HG02981 (cell line): ENCODE data around the gene BICDL1.

Experiments
- ATAC-seq: cut with Tn5 transposase; IDR thresholded peaks from one replicate; pipeline ENCODE4 v1.9.1; 2021; ENCODE audit warnings: mild to moderate bottlenecking, moderate library complexity; ENCODE audit not compliant: unreplicated experiment

Gene BICDL1

DNA sequence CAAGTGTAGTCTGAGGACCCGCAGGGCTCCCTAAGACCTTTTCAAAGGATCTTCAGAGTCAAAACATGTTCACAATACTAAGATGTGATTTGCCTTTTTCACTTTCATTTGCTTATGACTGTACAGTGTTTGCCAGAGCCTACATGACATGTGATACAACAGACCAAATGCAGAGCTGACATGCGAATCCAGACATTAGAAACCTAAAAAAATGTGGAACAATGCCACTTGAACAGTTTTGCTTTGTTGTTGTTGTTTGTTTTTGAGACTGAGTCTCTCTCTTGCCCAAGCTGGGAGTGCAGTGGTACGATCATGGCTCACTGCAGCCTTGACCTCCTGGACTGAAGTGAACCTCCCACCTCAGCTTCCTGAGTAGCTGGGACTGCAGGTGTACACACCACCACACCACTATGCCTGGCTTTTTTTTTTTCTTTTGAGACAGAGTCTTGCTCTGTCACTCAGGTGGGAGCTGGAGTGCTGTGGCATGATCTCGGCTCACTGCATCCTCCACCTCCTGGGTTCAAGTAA is 132.8 kb downstream of the BICDL1 start:
- ATAC-seq, result peak; percentile 45

DNA sequence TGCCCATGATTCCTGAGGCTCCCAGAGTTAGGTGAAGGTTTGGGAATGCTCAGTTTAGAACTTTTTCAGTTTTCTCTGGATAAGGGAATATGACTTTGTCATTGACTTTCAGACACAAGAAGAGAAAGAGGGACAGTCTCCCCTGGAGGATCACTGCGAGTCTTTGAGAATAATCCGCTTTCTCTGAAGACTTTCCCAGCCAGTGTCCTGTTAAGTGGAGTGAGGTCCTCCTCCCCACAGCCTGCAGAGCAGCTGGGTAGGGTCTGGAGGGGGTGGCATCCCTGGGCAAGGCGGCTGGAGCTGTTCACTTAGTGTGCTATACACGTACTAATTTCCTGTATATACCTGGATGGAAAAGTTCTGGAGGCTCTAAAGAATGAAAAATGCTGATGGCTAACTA is 136.0 kb downstream of the BICDL1 start:
- no peak for ATAC-seq

- ATAC-seq, result no peak
Observed at GRCh38 chr12:120125792-120126634, 137.0 kb downstream of the BICDL1 start.

DNA sequence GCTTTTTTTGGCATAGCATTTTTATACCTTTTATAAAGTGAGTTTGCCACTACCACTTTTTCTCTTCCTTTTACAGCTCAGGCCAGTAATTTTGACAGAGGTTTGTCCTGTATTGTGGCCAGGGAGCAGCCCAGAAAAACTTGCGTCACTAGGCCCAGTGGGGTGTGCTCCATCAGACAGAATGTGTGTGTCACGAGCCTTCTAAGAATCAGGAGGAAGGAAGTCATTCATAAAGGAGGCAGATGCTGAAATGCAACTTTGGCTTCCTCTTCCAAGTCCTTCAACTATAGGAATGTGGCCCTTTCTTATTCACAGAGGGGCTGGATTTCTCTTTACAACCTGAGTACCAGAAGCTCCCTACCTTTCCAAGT is 137.6 kb downstream of the BICDL1 start:
- no peak for ATAC-seq

- no peak for ATAC-seq
Observed at GRCh38 chr12:120130011-120130410, 141.0 kb downstream of the BICDL1 start.

GRCh38 chr12:120131116-120131515 is 142.1 kb downstream of the BICDL1 start:
- no peak for ATAC-seq

GRCh38 chr12:120132054-120132836 is 143.2 kb downstream of the BICDL1 start:
- ATAC-seq, result no peak

GRCh38 chr12:120132863-120133385 is 143.9 kb downstream of the BICDL1 start:
- ATAC-seq, result peak; percentile 89

- ATAC-seq, result no peak
Observed at GRCh38 chr12:120134307-120134980, 145.4 kb downstream of the BICDL1 start.

- no peak for ATAC-seq
Observed at GRCh38 chr12:120136093-120136770, 147.2 kb downstream of the BICDL1 start.

- ATAC-seq, result no peak
Observed at GRCh38 chr12:120137833-120138232, 148.8 kb downstream of the BICDL1 start.

GRCh38 chr12:120138366-120138765 is 149.3 kb downstream of the BICDL1 start:
- no peak for ATAC-seq

DNA sequence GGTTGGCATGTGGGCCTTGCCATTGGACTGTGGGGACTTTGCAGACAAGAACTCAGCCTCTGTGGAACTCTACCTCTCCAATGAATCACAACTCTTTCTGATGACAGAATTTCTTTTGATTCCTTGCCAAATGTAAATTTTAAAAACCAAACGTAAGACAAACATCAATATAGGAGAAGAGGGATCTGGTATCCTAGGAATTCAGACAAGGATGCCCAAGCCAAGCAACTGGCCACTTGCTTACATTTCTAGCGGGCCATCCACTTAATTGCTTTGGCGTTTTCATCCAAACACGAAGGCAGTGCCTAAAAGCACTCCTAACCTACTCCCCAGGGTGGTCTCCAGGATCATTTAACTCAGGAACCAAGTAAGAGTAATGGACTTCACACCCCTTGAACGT is 150.9 kb downstream of the BICDL1 start:
- no peak for ATAC-seq

DNA sequence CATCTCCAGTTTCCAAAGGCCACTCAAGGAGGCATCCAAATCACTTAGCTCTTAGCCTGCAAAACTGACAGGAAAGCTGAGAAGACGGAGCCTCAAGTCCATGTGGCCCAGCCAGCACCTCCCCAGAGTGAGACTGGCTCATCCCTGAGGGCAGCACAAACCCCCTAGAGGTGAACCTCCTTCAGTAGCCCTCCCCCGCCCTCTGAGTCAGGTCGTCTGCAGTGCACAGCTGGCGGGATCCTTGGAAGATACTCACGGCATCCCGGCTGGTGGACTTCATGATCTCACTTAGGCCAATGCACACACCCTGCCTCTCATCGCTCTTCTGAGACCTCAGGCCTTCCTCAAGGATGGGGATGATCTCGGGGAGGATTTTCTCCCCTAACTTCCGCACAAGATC is 151.6 kb downstream of the BICDL1 start:
- no peak for ATAC-seq

GRCh38 chr12:120141336-120141735 is 152.3 kb downstream of the BICDL1 start:
- no peak for ATAC-seq

GRCh38 chr12:120142231-120142877 is 153.3 kb downstream of the BICDL1 start:
- ATAC-seq, result no peak
